Astrocyte (in vitro differentiated cells and primary cell): ENCODE data around the gene CRLF1.

Source experiments
- CTCF ChIP-seq: IDR thresholded peaks from 2 replicates; pipeline ENCODE4 v1.5.1; 2011; ENCODE audit warnings: low read depth, mild to moderate bottlenecking, inconsistent platforms, low read length, moderate library complexity; ENCODE audit not compliant: insufficient read depth
- EZH2 ChIP-seq: IDR thresholded peaks from 2 replicates; pipeline ENCODE4 v1.6.1; 2012; ENCODE audit warnings: mild to moderate bottlenecking, low read length, inconsistent platforms; ENCODE audit not compliant: insufficient read depth

- TF ChIP-seq EZH2 (no peak), CTCF (no peak)
Measured at GRCh38 chr19:18633321-18633720, 26.7 kb upstream of the CRLF1 start.
